ENCODE results near the gene C19orf44.
A peak's percentile ranks its signal among the peaks of the same experiment; 100 is the strongest.

Gene C19orf44

GRCh38 chr19:16456652-16457194 is 39.5 kb upstream of the C19orf44 start:
- peaks cover 3% of the 10 kb centered on the region; the same call in 1 of the 2 replicates for H3K36me3 ChIP-seq (ENCODE audit: insufficient read depth, low read length)
- peaks cover 93% of the 10 kb centered on the region for H3K79me2 ChIP-seq (ENCODE audit: insufficient read depth, low read length)
- TF ChIP-seq EZH2 (IDR thresholded peaks at IDR 0.05; ENCODE audit: borderline replicate concordance, low read depth, low read length, severe bottlenecking): no peak
- TF ChIP-seq CTCF (IDR thresholded peaks at IDR 0.05; ENCODE audit: borderline replicate concordance, extremely low read depth, low read length, poor library complexity, severe bottlenecking): no peak
- H3K4me1 ChIP-seq (ENCODE audit: insufficient read depth, low read length): no peaks in the 10 kb centered on the region
- H3K4me3 ChIP-seq (ENCODE audit: low read depth in 1 of 2, low read length in 2 of 2): no peak overlapping the region
- no peaks in the 10 kb centered on the region for H3K9me3 ChIP-seq (ENCODE audit: insufficient read depth, low read length, severe bottlenecking)
- no peak overlapping the region for H3K4me2 ChIP-seq (ENCODE audit: insufficient read depth, low read length)
- no peak overlapping the region for H2AFZ ChIP-seq (ENCODE audit: low read depth, low read length)
- ATAC-seq (ENCODE audit: insufficient read depth, low read depth) (no peak), DNase-seq (no peak)
- H4K20me1 ChIP-seq (ENCODE audit: insufficient read depth, low read length): peaks cover 70% of the 10 kb centered on the region
- no peaks in the 10 kb centered on the region for H3K27me3 ChIP-seq (ENCODE audit: insufficient read depth, low read length, poor library complexity)
- H3K9ac ChIP-seq (ENCODE audit: low read depth, low read length): no peak overlapping the region
- no peak overlapping the region for H3K27ac ChIP-seq (ENCODE audit: low read length)

DNA sequence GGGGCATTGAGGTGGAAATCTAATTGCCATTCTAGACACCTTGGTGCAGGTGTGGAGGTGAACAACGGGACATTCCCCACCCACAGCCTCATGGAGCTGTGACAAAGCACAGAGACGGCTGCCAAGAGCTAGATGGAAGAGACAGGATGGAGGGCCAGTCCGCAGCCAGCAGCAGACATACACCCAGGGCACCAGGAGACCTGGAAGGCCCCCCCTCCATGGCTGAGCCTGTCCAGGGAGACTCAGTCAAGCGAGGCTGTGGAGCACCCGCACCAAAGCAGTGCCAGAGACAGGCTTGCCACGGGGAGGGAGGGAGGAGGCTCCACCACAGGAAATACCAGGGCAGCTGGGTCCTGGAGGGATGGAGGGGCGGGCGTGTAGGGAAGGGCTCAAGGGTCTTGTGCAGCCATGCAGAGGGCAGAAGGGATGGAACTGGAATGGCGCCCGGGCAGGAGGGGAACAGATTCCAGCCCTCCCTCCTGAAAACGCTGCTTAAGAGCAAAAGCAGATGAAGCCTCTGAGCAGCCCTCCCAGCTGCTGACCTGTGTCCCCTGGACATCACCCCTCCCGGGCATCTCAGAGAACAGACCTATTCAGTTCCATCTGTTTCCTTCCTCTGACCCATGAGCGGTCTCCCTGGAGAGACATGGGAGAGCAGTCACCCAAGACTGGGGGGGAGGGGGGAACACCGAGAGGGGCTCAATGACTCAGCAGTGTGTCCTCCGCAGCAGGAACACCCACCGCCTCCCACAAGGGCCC is 38.8 kb upstream of the C19orf44 start:
- no peaks in the 10 kb centered on the region for H3K9me3 ChIP-seq (ENCODE audit: insufficient read depth, low read length, severe bottlenecking)
- DNase-seq: no peak
- H4K20me1 ChIP-seq (ENCODE audit: insufficient read depth, low read length): peaks cover 75% of the 10 kb centered on the region
- TF ChIP-seq CTCF (IDR thresholded peaks at IDR 0.05; ENCODE audit: borderline replicate concordance, extremely low read depth, low read length, poor library complexity, severe bottlenecking) (no peak), EZH2 (IDR thresholded peaks at IDR 0.05; ENCODE audit: borderline replicate concordance, low read depth, low read length, severe bottlenecking) (no peak)
- no peak overlapping the region for H3K4me3 ChIP-seq (ENCODE audit: low read depth in 1 of 2, low read length in 2 of 2)
- no peaks in the 10 kb centered on the region for H3K27me3 ChIP-seq (ENCODE audit: insufficient read depth, low read length, poor library complexity)
- H3K79me2 ChIP-seq (ENCODE audit: insufficient read depth, low read length): peaks cover 94% of the 10 kb centered on the region
- H3K4me2 ChIP-seq (ENCODE audit: insufficient read depth, low read length): no peak overlapping the region
- no peaks in the 10 kb centered on the region for H3K4me1 ChIP-seq (ENCODE audit: insufficient read depth, low read length)
- H3K9ac ChIP-seq (ENCODE audit: low read depth, low read length): no peak overlapping the region
- H3K36me3 ChIP-seq (ENCODE audit: insufficient read depth, low read length): peaks cover 3% of the 10 kb centered on the region; the same call in 1 of the 2 replicates
- peak overlapping the region; percentile 18; the same call in 1 of the 2 replicates for H3K27ac ChIP-seq (ENCODE audit: low read length)
- peak; percentile 49; the same call in 1 of the 3 replicates for ATAC-seq (ENCODE audit: insufficient read depth, low read depth)
- H2AFZ ChIP-seq (ENCODE audit: low read depth, low read length): no peak overlapping the region

GRCh38 chr19:16457954-16458331 is 38.3 kb upstream of the C19orf44 start:
- no peak for ATAC-seq (ENCODE audit: insufficient read depth, low read depth)
- Histone ChIP-seq H3K27ac (ENCODE audit: low read length) (no peak overlapping the region), H3K9ac (ENCODE audit: low read depth, low read length) (no peak overlapping the region)

More at GRCh38 chr19:16457954-16458331, 38.3 kb upstream of the C19orf44 start:
- Histone ChIP-seq H3K4me2 (ENCODE audit: insufficient read depth, low read length) (no peak overlapping the region), H3K79me2 (ENCODE audit: insufficient read depth, low read length) (peaks cover 96% of the 10 kb centered on the region), H3K4me1 (ENCODE audit: insufficient read depth, low read length) (no peaks in the 10 kb centered on the region), H3K36me3 (ENCODE audit: insufficient read depth, low read length) (peaks cover 3% of the 10 kb centered on the region; the same call in 1 of the 2 replicates), H3K9me3 (ENCODE audit: insufficient read depth, low read length, severe bottlenecking) (no peaks in the 10 kb centered on the region), H4K20me1 (ENCODE audit: insufficient read depth, low read length) (peaks cover 80% of the 10 kb centered on the region), H3K4me3 (ENCODE audit: low read depth in 1 of 2, low read length in 2 of 2) (no peak overlapping the region), H3K27me3 (ENCODE audit: insufficient read depth, low read length, poor library complexity) (no peaks in the 10 kb centered on the region), H2AFZ (ENCODE audit: low read depth, low read length) (no peak overlapping the region)
- no peak for TF ChIP-seq EZH2 (IDR thresholded peaks at IDR 0.05; ENCODE audit: borderline replicate concordance, low read depth, low read length, severe bottlenecking)
- TF ChIP-seq CTCF (IDR thresholded peaks at IDR 0.05; ENCODE audit: borderline replicate concordance, extremely low read depth, low read length, poor library complexity, severe bottlenecking): no peak
- DNase-seq: no peak

All from DND-41 (cell line).